ENCODE measurements around the gene ZNF784.

ZNF784 gene

GRCh38 chr19:55656988-55657747, 32.8 kb upstream of the ZNF784 start:
- DNase-seq (ENCODE audit: low read depth in 3 of 3): no peak

GRCh38 chr19:55656552-55656951, 32.2 kb upstream of the ZNF784 start:
- DNase-seq (ENCODE audit: low read depth in 3 of 3): no peak

GRCh38 chr19:55655648-55656040, 31.3 kb upstream of the ZNF784 start:
- DNase-seq (ENCODE audit: low read depth in 3 of 3): no peak

GRCh38 chr19:55654868-55655647, 30.7 kb upstream of the ZNF784 start, which contains the start of gene U2AF2:
TSS of gene U2AF2 (plus strand) at chr19:55655035. CDS start at chr19:55655105, 70 bp downstream.
- DNase-seq (ENCODE audit: low read depth in 3 of 3): peak; percentile 96 to 97 (median 96)

GRCh38 chr19:55654323-55654867, 30.0 kb upstream of the ZNF784 start:
- DNase-seq (ENCODE audit: low read depth in 3 of 3): peak; percentile 97

- peak; percentile 97 to 99 (median 98) for DNase-seq (ENCODE audit: low read depth in 3 of 3)
Observed at GRCh38 chr19:55653651-55654322, 29.4 kb upstream of the ZNF784 start.

- no peak for DNase-seq (ENCODE audit: low read depth in 3 of 3)
Observed at GRCh38 chr19:55652311-55653128, 28.2 kb upstream of the ZNF784 start.

GRCh38 chr19:55651236-55651635, 26.9 kb upstream of the ZNF784 start:
- no peak for DNase-seq (ENCODE audit: low read depth in 3 of 3)

GRCh38 chr19:55650602-55651230, 26.4 kb upstream of the ZNF784 start:
- no peak for DNase-seq (ENCODE audit: low read depth in 3 of 3)

GRCh38 chr19:55650126-55650557, 25.8 kb upstream of the ZNF784 start:
- DNase-seq (ENCODE audit: low read depth in 3 of 3): no peak

GRCh38 chr19:55649268-55650125, 25.1 kb upstream of the ZNF784 start:
- no peak for DNase-seq (ENCODE audit: low read depth in 3 of 3)

GRCh38 chr19:55648585-55649267, 24.4 kb upstream of the ZNF784 start:
- no peak for DNase-seq (ENCODE audit: low read depth in 3 of 3)

- DNase-seq (ENCODE audit: low read depth in 3 of 3): peak in 2 of 3 experiments; percentile 33 to 51
Observed at GRCh38 chr19:55647732-55648584, 23.6 kb upstream of the ZNF784 start, which contains the start of gene CCDC106. TSS of gene CCDC106 (plus strand) at chr19:55648212. CDS start at chr19:55649047, 835 bp downstream.

GRCh38 chr19:55646889-55647731, 22.7 kb upstream of the ZNF784 start:
- no peak for DNase-seq (ENCODE audit: low read depth in 3 of 3)

GRCh38 chr19:55645512-55645881, 21.1 kb upstream of the ZNF784 start:
- no peak for DNase-seq (ENCODE audit: low read depth in 3 of 3)

GRCh38 chr19:55644842-55645511, 20.6 kb upstream of the ZNF784 start:
- no peak for DNase-seq (ENCODE audit: low read depth in 3 of 3)

Data from stimulated activated CD4-positive, alpha-beta T cell treated with anti-CD3 and anti-CD28 coated beads, TNF-alpha, amount 100 ng/mL, for 4 hours (primary cell).